Natural killer cell (primary cell): ENCODE results near the gene DYSF. TPM values are rescaled to one million over a fixed set of nuclear protein-coding genes. Genes with fewer than 3 reads are reported as not detected.
A peak's percentile ranks its signal among the peaks of the same experiment; 100 is the strongest.
"Not testable (repeated sequence)": the region's sequence is repeated elsewhere in the genome, so short reads cannot be mapped to it uniquely, and the experiment has no call there.

Experiments
- ATAC-seq, 3 donors: fragments of 150-1000 bp in 2 of 3; fragments of 200-7000 bp in 1 of 3; cut with Tn5 transposase; 1 replicate in 1 of 3; 2 replicates in 2 of 3; pipeline ENCODE4 v1.10.0; 2021; ENCODE audit warnings: mild to moderate bottlenecking in 2 of 3, moderate library complexity in 2 of 3
- DNase-seq, 2 donors: peaks; one replicate each; pipeline versions ENCODE4 v3.0.0 to v3.0.0-alpha.2; 2013 to 2021; ENCODE audit warnings: mixed read lengths in 1 of 2
- H3K27ac ChIP-seq: one replicate; pipeline ENCODE4 v1.5.1; 2013; ENCODE audit warnings: mild to moderate bottlenecking, low read length
- H3K27me3 ChIP-seq: one replicate; pipeline ENCODE4 v1.6.1; 2013; ENCODE audit warnings: low read length; ENCODE audit not compliant: control insufficient read depth, insufficient read depth
- H3K36me3 ChIP-seq: one replicate; pipeline ENCODE4 v1.6.1; 2013; ENCODE audit warnings: low read length; ENCODE audit not compliant: control insufficient read depth, insufficient read depth
- H3K4me1 ChIP-seq: one replicate; pipeline ENCODE4 v1.6.1; 2013; ENCODE audit warnings: low read length; ENCODE audit not compliant: control insufficient read depth, insufficient read depth
- H3K4me3 ChIP-seq: one replicate; pipeline ENCODE4 v1.5.1; 2013; ENCODE audit warnings: low read length
- H3K9me3 ChIP-seq: one replicate; pipeline ENCODE4 v1.6.1; 2013; ENCODE audit warnings: low read length; ENCODE audit not compliant: control insufficient read depth, insufficient read depth
- H3K27ac Mint-ChIP-seq, 2 donors: one replicate each; pipeline ENCODE4 v1.8.0; 2022; ENCODE audit warnings: mild to moderate bottlenecking in 2 of 2, mixed read lengths in 2 of 2, moderate library complexity in 1 of 2
- H3K27me3 Mint-ChIP-seq, 2 donors: one replicate each; pipeline ENCODE4 v1.8.0; 2022; ENCODE audit warnings: low read depth in 2 of 2, mixed read lengths in 2 of 2
- H3K36me3 Mint-ChIP-seq: one replicate; pipeline ENCODE4 v1.8.0; 2022; ENCODE audit warnings: mixed read lengths
- H3K4me1 Mint-ChIP-seq, 2 donors: one replicate each; pipeline ENCODE4 v1.8.0; 2022; ENCODE audit warnings: mixed read lengths in 2 of 2
- H3K4me3 Mint-ChIP-seq: one replicate; pipeline ENCODE4 v1.8.0; 2022; ENCODE audit warnings: mild to moderate bottlenecking, moderate library complexity, mixed read lengths
- H3K9me3 Mint-ChIP-seq, 2 donors: one replicate each; pipeline ENCODE4 v1.8.0; 2022; ENCODE audit warnings: mixed read lengths in 2 of 2
- CTCF ChIP-seq: fragments of 200-600 bp; IDR thresholded peaks from one replicate; pipeline ENCODE4 v1.8.0; 2022; ENCODE audit warnings: antibody characterized with exemption
- WGBS: methylation state at CpG from one replicate; pipeline ENCODE4 v1.1.7; 2013; ENCODE audit warnings: missing lambda C conversion rate; ENCODE audit not compliant: insufficient coverage; 5-methylcytosine and 5-hydroxymethylcytosine counted together
- intact Hi-C: fragments of 100-400 bp; cut with micrococcal nuclease; formaldehyde crosslinking; loops from one replicate; pipeline ENCODE4 v1.14.2; 2022
- total RNA-seq, 4 donors: library from RNA; stranded (reverse); fragments of 120-200 nt in 1 of 4; gene quantifications; one replicate each; pipeline versions ENCODE4 v1.2.3 to v1.2.4, GENCODE V29; 2013 to 2022

The DYSF gene
- total RNA-seq, 3 donors from 2014 or later (not counting 1 experiment from before 2014, with no cell fraction given): 11.4 to 19.5 (median 12.4) TPM

- TF ChIP-seq CTCF: no peak
- intact Hi-C loops: no loop called here
- Mint-ChIP-seq H3K4me1 (peaks cover 0 to 5% of the 10 kb centered on the region in 2 donors), H3K27ac (no peak overlapping the region), H3K27me3 (no peaks in the 10 kb centered on the region), H3K36me3 (peaks cover 31% of the 10 kb centered on the region), H3K9me3 (no peaks in the 10 kb centered on the region), H3K4me3 (no peak overlapping the region)
- H3K27me3 ChIP-seq: no peaks in the 10 kb centered on the region
- ATAC-seq (no peak), DNase-seq (no peak)
- no peaks in the 10 kb centered on the region for H3K4me1 ChIP-seq
- no peak overlapping the region for H3K27ac ChIP-seq
- peaks cover 73% of the 10 kb centered on the region for H3K36me3 ChIP-seq
- H3K4me3 ChIP-seq: no peak overlapping the region
- no peaks in the 10 kb centered on the region for H3K9me3 ChIP-seq
- 100% methylated on average over 1 of the region's 3 CpGs for WGBS
These were observed 24.6 kb upstream of the DYSF start for GRCh38 chr2:71428472-71429383.

- ATAC-seq, H3K27me3 ChIP-seq, H3K27me3 Mint-ChIP-seq, H3K9me3 Mint-ChIP-seq, H3K36me3 Mint-ChIP-seq, intact Hi-C loops, H3K27ac ChIP-seq, H3K9me3 ChIP-seq, H3K4me3 Mint-ChIP-seq, H3K27ac Mint-ChIP-seq, H3K36me3 ChIP-seq, DNase-seq, H3K4me3 ChIP-seq: not testable (repeated sequence)
- H3K4me1 Mint-ChIP-seq: peaks cover 20 to 21% of the 10 kb centered on the region in 2 donors
- 88% methylated on average over 3 of the region's 5 CpGs for WGBS
- peaks cover 20% of the 10 kb centered on the region for H3K4me1 ChIP-seq
These were observed 8.2 kb upstream of the DYSF start for GRCh38 chr2:71445142-71445541.

GRCh38 chr2:71446505-71446904 lies 6.9 kb upstream of the DYSF start:
- no peak overlapping the region for H3K4me3 ChIP-seq
- no peak for TF ChIP-seq CTCF
- Mint-ChIP-seq H3K27me3 (peaks cover under 1 to 7% of the 10 kb centered on the region in 2 donors), H3K9me3 (no peaks in the 10 kb centered on the region), H3K4me3 (no peak overlapping the region), H3K4me1 (peaks cover 31 to 32% of the 10 kb centered on the region in 2 donors), H3K36me3 (no peaks in the 10 kb centered on the region), H3K27ac (no peak overlapping the region)
- intact Hi-C loops: no loop called here
- ATAC-seq (no peak), DNase-seq (no peak)
- H3K27ac ChIP-seq: no peak overlapping the region
- no peaks in the 10 kb centered on the region for H3K9me3 ChIP-seq
- H3K27me3 ChIP-seq: no peaks in the 10 kb centered on the region
- H3K4me1 ChIP-seq: peaks cover 31% of the 10 kb centered on the region
- H3K36me3 ChIP-seq: no peaks in the 10 kb centered on the region
- 100% methylated on average over 1 of the region's 1 CpG for WGBS

GRCh38 chr2:71449343-71449742 lies 4.0 kb upstream of the DYSF start:
- intact Hi-C loops: no loop called here
- H3K9me3 ChIP-seq: no peaks in the 10 kb centered on the region
- H3K36me3 ChIP-seq: no peaks in the 10 kb centered on the region
- peak overlapping the region; percentile 70 to 80 for H3K27ac Mint-ChIP-seq
- H3K4me3 Mint-ChIP-seq: peak overlapping the region; percentile 73
- no peak overlapping the region for H3K4me3 ChIP-seq
- peaks cover 9 to 16% of the 10 kb centered on the region in 2 donors for H3K27me3 Mint-ChIP-seq
- peaks cover 57% of the 10 kb centered on the region for H3K4me1 ChIP-seq
- peaks cover 51 to 58% of the 10 kb centered on the region in 2 donors for H3K4me1 Mint-ChIP-seq
- peak overlapping the region; percentile 41 for H3K27ac ChIP-seq
- WGBS: 24% methylated on average over 2 of the region's 3 CpGs
- peaks cover under 1% of the 10 kb centered on the region for H3K27me3 ChIP-seq
- no peak for TF ChIP-seq CTCF
- H3K9me3 Mint-ChIP-seq: no peaks in the 10 kb centered on the region
- ATAC-seq: peak; percentile 61 to 90 (median 75)
- no peaks in the 10 kb centered on the region for H3K36me3 Mint-ChIP-seq
- peak in 1 of 2 donors; percentile 30 for DNase-seq
